CD8-positive, alpha-beta memory T cell (primary cell): ENCODE measurements around the gene BOD1L1. TPM values are rescaled to one million over a fixed set of nuclear protein-coding genes. Genes with fewer than 3 reads are reported as not detected.

Source experiments
- CTCF ChIA-PET: fragments of 350-600 bp; sonication (Branson Sonifier 250); formaldehyde crosslinking; loops from one replicate; lab custom pipeline; 2021; ENCODE audit warnings: antibody characterized with exemption; lab: Charles Lee
- POLR2A ChIA-PET: fragments of 350-600 bp; sonication (Branson Sonifier 250); formaldehyde crosslinking; loops from one replicate; lab custom pipeline; 2021; ENCODE audit warnings: antibody characterized with exemption; lab: Charles Lee
- DNase-seq, 5 donors: peaks; one replicate each; pipeline versions ENCODE4 v3.0.0 to v3.0.0-alpha.2; 2020 to 2022; ENCODE audit warnings: mixed read lengths in 1 of 5
- H3K27ac ChIP-seq: one replicate; pipeline ENCODE4 v1.7.0; 2013; ENCODE audit warnings: low read depth, mild to moderate bottlenecking, low read length, moderate library complexity
- H3K27me3 ChIP-seq: 2 replicates; pipeline ENCODE4 v1.7.0; 2013; ENCODE audit warnings: low read length, mild to moderate bottlenecking; ENCODE audit not compliant: insufficient read depth, poor library complexity, severe bottlenecking
- H3K36me3 ChIP-seq: 2 replicates; pipeline ENCODE4 v1.7.0; 2013; ENCODE audit warnings: mild to moderate bottlenecking, low read length, moderate library complexity; ENCODE audit not compliant: insufficient read depth
- H3K4me1 ChIP-seq: 2 replicates; pipeline ENCODE4 v1.7.0; 2013; ENCODE audit warnings: mild to moderate bottlenecking, low read length, moderate library complexity; ENCODE audit not compliant: insufficient read depth
- H3K4me3 ChIP-seq: 2 replicates; pipeline ENCODE4 v1.7.0; 2013; ENCODE audit warnings: mild to moderate bottlenecking, low read length
- H3K9me3 ChIP-seq: 2 replicates; pipeline ENCODE4 v1.7.0; 2013; ENCODE audit warnings: mild to moderate bottlenecking, low read length
- H3K27ac Mint-ChIP-seq, 8 donors: one replicate each; pipeline ENCODE4 v1.8.0; 2020 to 2021; ENCODE audit warnings: mixed read lengths in 8 of 8, mild to moderate bottlenecking in 6 of 8, inconsistent platforms in 3 of 8, moderate library complexity in 3 of 8
- H3K27me3 Mint-ChIP-seq, 2 donors: one replicate each; pipeline ENCODE4 v1.8.0; 2020 to 2021; ENCODE audit warnings: mixed read lengths in 2 of 2, mild to moderate bottlenecking in 1 of 2, moderate library complexity in 1 of 2
- H3K36me3 Mint-ChIP-seq, 3 donors: one replicate each; pipeline ENCODE4 v1.8.0; 2020 to 2021; ENCODE audit warnings: mixed read lengths in 3 of 3, inconsistent platforms in 1 of 3, mild to moderate bottlenecking in 1 of 3
- H3K4me1 Mint-ChIP-seq, 3 donors: one replicate each; pipeline ENCODE4 v1.8.0; 2020 to 2021; ENCODE audit warnings: mixed read lengths in 3 of 3, inconsistent platforms in 1 of 3, mild to moderate bottlenecking in 1 of 3
- H3K4me3 Mint-ChIP-seq, 7 donors: one replicate each; pipeline ENCODE4 v1.8.0; 2020 to 2021; ENCODE audit warnings: mixed read lengths in 7 of 7, mild to moderate bottlenecking in 6 of 7, moderate library complexity in 4 of 7, inconsistent platforms in 2 of 7
- H3K9me3 Mint-ChIP-seq, 5 donors: one replicate each; pipeline ENCODE4 v1.8.0; 2020 to 2022; ENCODE audit warnings: mixed read lengths in 5 of 5, mild to moderate bottlenecking in 3 of 5, moderate library complexity in 2 of 5, inconsistent platforms in 1 of 5
- polyA plus RNA-seq: library from polyadenylated mRNA; unstranded; fragments of 300-500 nt; fragmentation: Illumina TruSeq; gene quantifications from one replicate; pipeline ENCODE4 v1.2.3, GENCODE V29; 2021
- total RNA-seq, 2 experiments: library from RNA; stranded (reverse); gene quantifications; one replicate each; pipeline ENCODE4 v1.2.3, GENCODE V29; 2021

The BOD1L1 gene
- total and polyA plus RNA-seq, 3 experiments from 2014 or later, result 6.4 to 37.1 (median 35.1) TPM

- ChIA-PET CTCF (no interaction called here), POLR2A (no interaction called here)
- DNase-seq, result no peak
- Histone ChIP-seq H3K4me1 (peaks cover 12% of the 10 kb centered on the region), H3K27ac (no peak overlapping the region), H3K36me3 (peaks cover 31% of the 10 kb centered on the region), H3K27me3 (no peaks in the 10 kb centered on the region), H3K9me3 (no peaks in the 10 kb centered on the region), H3K4me3 (no peak overlapping the region)
- Mint-ChIP-seq H3K9me3 (no peaks in the 10 kb centered on the region), H3K27me3 (no peaks in the 10 kb centered on the region), H3K4me1 (peaks cover 41 to 60% (median 58%) of the 10 kb centered on the region in 3 donors), H3K4me3 (no peak overlapping the region), H3K36me3 (peaks cover 7 to 71% (median 26%) of the 10 kb centered on the region in 3 donors), H3K27ac (no peak overlapping the region)
Measured at GRCh38 chr4:13616597-13616996, 10.9 kb downstream of the BOD1L1 start.

- Mint-ChIP-seq H3K27me3 (no peaks in the 10 kb centered on the region), H3K4me3 (peak overlapping the region in 4 of 7 donors; percentile 15 to 56 (median 32)), H3K9me3 (no peaks in the 10 kb centered on the region), H3K36me3 (peaks cover 12 to 84% (median 35%) of the 10 kb centered on the region in 3 donors), H3K27ac (peak overlapping the region in 1 of 8 donors; percentile 18), H3K4me1 (peaks cover 28 to 45% (median 45%) of the 10 kb centered on the region in 3 donors)
- DNase-seq, result peak in 1 of 5 donors; percentile 1
- Histone ChIP-seq H3K27ac (no peak overlapping the region), H3K4me1 (peaks cover 12% of the 10 kb centered on the region), H3K9me3 (no peaks in the 10 kb centered on the region), H3K36me3 (peaks cover 46% of the 10 kb centered on the region), H3K27me3 (no peaks in the 10 kb centered on the region), H3K4me3 (no peak overlapping the region)
- POLR2A ChIA-PET, result no interaction called here
- CTCF ChIA-PET, result no interaction called here
Measured at GRCh38 chr4:13615161-13615560, 12.4 kb downstream of the BOD1L1 start.

GRCh38 chr4:13612569-13612968 is 15.0 kb downstream of the BOD1L1 start:
- CTCF ChIA-PET, result interaction anchor here (1.9 kb wide), 1 partner anchor 42 kb away, joined by 6 read pairs; no protein-coding TSS in a partner anchor
- Mint-ChIP-seq H3K9me3 (no peaks in the 10 kb centered on the region), H3K27ac (peak overlapping the region in 2 of 8 donors; percentile 13 to 24)

GRCh38 chr4:13611283-13611842 is 16.2 kb downstream of the BOD1L1 start:
- ChIA-PET POLR2A (no interaction called here), CTCF (interaction anchor here (1.0 kb wide), 1 partner anchor 43 kb away, joined by 3 read pairs; no protein-coding TSS in a partner anchor)
- Histone ChIP-seq H3K36me3 (peaks cover 53% of the 10 kb centered on the region), H3K4me1 (peaks cover 12% of the 10 kb centered on the region), H3K9me3 (no peaks in the 10 kb centered on the region), H3K27ac (no peak overlapping the region), H3K4me3 (no peak overlapping the region), H3K27me3 (no peaks in the 10 kb centered on the region)
- H3K4me3 Mint-ChIP-seq, result no peak overlapping the region
- peaks cover 19 to 87% (median 48%) of the 10 kb centered on the region in 3 donors for H3K36me3 Mint-ChIP-seq
- H3K27me3 Mint-ChIP-seq, result no peaks in the 10 kb centered on the region
- no peak overlapping the region for H3K27ac Mint-ChIP-seq
- no peaks in the 10 kb centered on the region for H3K9me3 Mint-ChIP-seq
- DNase-seq, result no peak
- H3K4me1 Mint-ChIP-seq, result peaks cover 22 to 24% (median 23%) of the 10 kb centered on the region in 3 donors

More at GRCh38 chr4:13612569-13612968, 15.0 kb downstream of the BOD1L1 start:
- POLR2A ChIA-PET, result no interaction called here
- no peak for DNase-seq
- Histone ChIP-seq H3K4me1 (peaks cover 12% of the 10 kb centered on the region), H3K9me3 (no peaks in the 10 kb centered on the region), H3K4me3 (no peak overlapping the region), H3K36me3 (peaks cover 44% of the 10 kb centered on the region), H3K27ac (no peak overlapping the region), H3K27me3 (no peaks in the 10 kb centered on the region)
- Mint-ChIP-seq H3K4me3 (no peak overlapping the region), H3K4me1 (peaks cover 26 to 34% (median 31%) of the 10 kb centered on the region in 3 donors), H3K27me3 (no peaks in the 10 kb centered on the region), H3K36me3 (peaks cover 19 to 86% (median 42%) of the 10 kb centered on the region in 3 donors)

GRCh38 chr4:13605330-13605729 is 22.2 kb downstream of the BOD1L1 start:
- H3K9me3 ChIP-seq, result no peaks in the 10 kb centered on the region
- no peak for DNase-seq
- H3K4me1 ChIP-seq, result no peaks in the 10 kb centered on the region
- Mint-ChIP-seq H3K9me3 (no peaks in the 10 kb centered on the region), H3K27me3 (no peaks in the 10 kb centered on the region), H3K4me1 (peaks cover 0 to 5% (median 0%) of the 10 kb centered on the region in 3 donors), H3K27ac (no peak overlapping the region), H3K36me3 (peaks cover 42 to 89% (median 57%) of the 10 kb centered on the region in 3 donors), H3K4me3 (no peak overlapping the region)
- H3K36me3 ChIP-seq, result peaks cover 59% of the 10 kb centered on the region
- ChIA-PET POLR2A (no interaction called here), CTCF (interaction anchor here (1.3 kb wide), 1 partner anchor 49 kb away, joined by 3 read pairs; no protein-coding TSS in a partner anchor)
- H3K4me3 ChIP-seq, result no peak overlapping the region
- no peak overlapping the region for H3K27ac ChIP-seq
- H3K27me3 ChIP-seq, result no peaks in the 10 kb centered on the region

GRCh38 chr4:13601848-13602247 is 25.7 kb downstream of the BOD1L1 start:
- Mint-ChIP-seq H3K4me1 (peaks cover 0 to 5% (median 0%) of the 10 kb centered on the region in 3 donors), H3K9me3 (no peaks in the 10 kb centered on the region), H3K4me3 (peak overlapping the region in 1 of 7 donors; percentile 24), H3K27ac (peak overlapping the region in 1 of 8 donors; percentile 24), H3K27me3 (no peaks in the 10 kb centered on the region), H3K36me3 (peaks cover 39 to 91% (median 52%) of the 10 kb centered on the region in 3 donors)
- Histone ChIP-seq H3K4me1 (no peaks in the 10 kb centered on the region), H3K27ac (no peak overlapping the region), H3K36me3 (peaks cover 39% of the 10 kb centered on the region), H3K9me3 (no peaks in the 10 kb centered on the region), H3K4me3 (no peak overlapping the region), H3K27me3 (no peaks in the 10 kb centered on the region)
- ChIA-PET CTCF (no interaction called here), POLR2A (no interaction called here)
- no peak for DNase-seq

GRCh38 chr4:13601048-13601447 is 26.5 kb downstream of the BOD1L1 start:
- Histone ChIP-seq H3K27me3 (no peaks in the 10 kb centered on the region), H3K36me3 (peaks cover 38% of the 10 kb centered on the region), H3K9me3 (no peaks in the 10 kb centered on the region), H3K27ac (no peak overlapping the region), H3K4me3 (no peak overlapping the region), H3K4me1 (no peaks in the 10 kb centered on the region)
- no peak for DNase-seq
- ChIA-PET CTCF (no interaction called here), POLR2A (no interaction called here)
- Mint-ChIP-seq H3K9me3 (no peaks in the 10 kb centered on the region), H3K27me3 (no peaks in the 10 kb centered on the region), H3K4me3 (no peak overlapping the region), H3K27ac (peak overlapping the region in 1 of 8 donors; percentile 3), H3K36me3 (peaks cover 42 to 92% (median 51%) of the 10 kb centered on the region in 3 donors), H3K4me1 (peaks cover 0 to 5% (median 0%) of the 10 kb centered on the region in 3 donors)

- Mint-ChIP-seq H3K9me3 (no peaks in the 10 kb centered on the region), H3K4me3 (no peak overlapping the region), H3K27me3 (no peaks in the 10 kb centered on the region), H3K27ac (peak overlapping the region in 3 of 8 donors; percentile 17 to 91 (median 58)), H3K4me1 (peaks cover 0 to 5% (median 0%) of the 10 kb centered on the region in 3 donors), H3K36me3 (peaks cover 34 to 97% (median 49%) of the 10 kb centered on the region in 3 donors)
- peaks cover 31% of the 10 kb centered on the region for H3K36me3 ChIP-seq
- H3K27ac ChIP-seq, result no peak overlapping the region
- CTCF ChIA-PET, result no interaction called here
- no peaks in the 10 kb centered on the region for H3K27me3 ChIP-seq
- no peaks in the 10 kb centered on the region for H3K4me1 ChIP-seq
- H3K9me3 ChIP-seq, result no peaks in the 10 kb centered on the region
- no peak for DNase-seq
- POLR2A ChIA-PET, result no interaction called here
- H3K4me3 ChIP-seq, result no peak overlapping the region
Measured at GRCh38 chr4:13599159-13599558, 28.4 kb downstream of the BOD1L1 start.
